Measurements from ENCODE around the gene GALNT17.

GRCh38 chr7:71290452-71290851, 158.5 kb downstream of the GALNT17 start:
- TF ChIP-seq EZH2phosphoT487 (IDR thresholded peaks at IDR 0.05; ENCODE audit: borderline replicate concordance) (no peak), CTCF (conservative IDR thresholded peaks at IDR 0.05; ENCODE audit: low read length) (no peak)

Measured in Loucy (cell line).